KMS-11 (cell line): ENCODE data around the gene GINS3.

ENCODE experiments used
- H2AFZ ChIP-seq: fragments of 200-600 bp; sonication (generic); 2 replicates; pipeline ENCODE4 v1.6.1; 2016; ENCODE audit warnings: antibody characterized with exemption, mixed run types, low read depth
- H3K27ac ChIP-seq: fragments of 200-600 bp; sonication (generic); 2 replicates; pipeline ENCODE4 v1.6.1; 2016; ENCODE audit warnings: mild to moderate bottlenecking, mixed run types
- H3K27me3 ChIP-seq: fragments of 200-600 bp; sonication (generic); 2 replicates; pipeline ENCODE4 v1.6.1; 2017; ENCODE audit warnings: mild to moderate bottlenecking, low read depth, mixed run types, moderate library complexity; ENCODE audit not compliant: insufficient read depth
- H3K36me3 ChIP-seq: fragments of 200-600 bp; sonication (generic); 2 replicates; pipeline ENCODE4 v1.6.1; 2017; ENCODE audit warnings: mild to moderate bottlenecking, mixed run types; ENCODE audit not compliant: insufficient read depth
- H3K4me1 ChIP-seq: fragments of 200-600 bp; sonication (generic); 2 replicates; pipeline ENCODE4 v1.6.1; 2016; ENCODE audit warnings: mild to moderate bottlenecking, low read depth, mixed run types; ENCODE audit not compliant: poor library complexity, severe bottlenecking
- H3K4me2 ChIP-seq: fragments of 200-600 bp; sonication (generic); 2 replicates; pipeline ENCODE4 v1.7.0; 2016; ENCODE audit warnings: mild to moderate bottlenecking, mixed run types
- H3K4me3 ChIP-seq: fragments of 200-600 bp; sonication (generic); IDR thresholded peaks from 2 replicates; pipeline ENCODE4 v1.6.1; 2017; ENCODE audit warnings: low read depth, low read length, mixed read lengths; ENCODE audit not compliant: insufficient read depth
- H3K79me2 ChIP-seq: fragments of 200-600 bp; sonication (generic); 2 replicates; pipeline ENCODE4 v1.6.1; 2016; ENCODE audit warnings: low read depth, mixed run types; ENCODE audit not compliant: insufficient read depth
- H3K9ac ChIP-seq: fragments of 200-600 bp; sonication (generic); 2 replicates; pipeline ENCODE4 v1.6.1; 2016; ENCODE audit warnings: mild to moderate bottlenecking, mixed run types
- H4K20me1 ChIP-seq: fragments of 200-600 bp; sonication (generic); 2 replicates; pipeline ENCODE4 v1.6.1; 2016; ENCODE audit warnings: mild to moderate bottlenecking, mixed run types; ENCODE audit not compliant: insufficient read depth
- CTCF ChIP-seq: fragments of 200-600 bp; sonication (generic); conservative IDR thresholded peaks from 2 replicates; pipeline ENCODE4 v1.6.1; 2017; ENCODE audit warnings: low read depth, mild to moderate bottlenecking, antibody characterized with exemption, low read length, moderate library complexity, mixed read lengths

GINS3 gene

GRCh38 chr16:58348986-58349385, 43.3 kb upstream of the GINS3 start:
- no peak overlapping the region for H3K4me3 ChIP-seq
- H2AFZ ChIP-seq = no peak overlapping the region
- no peaks in the 10 kb centered on the region for H3K27me3 ChIP-seq
- H3K79me2 ChIP-seq = no peaks in the 10 kb centered on the region
- H3K36me3 ChIP-seq = no peaks in the 10 kb centered on the region
- TF ChIP-seq CTCF = no peak
- H3K9ac ChIP-seq = no peak overlapping the region
- H3K4me2 ChIP-seq = no peak overlapping the region
- H3K27ac ChIP-seq = no peak overlapping the region
- peaks cover 16% of the 10 kb centered on the region for H3K4me1 ChIP-seq
- no peaks in the 10 kb centered on the region for H4K20me1 ChIP-seq

- no peaks in the 10 kb centered on the region for H4K20me1 ChIP-seq
- no peak overlapping the region for H3K9ac ChIP-seq
- no peak overlapping the region for H2AFZ ChIP-seq
- H3K36me3 ChIP-seq = no peaks in the 10 kb centered on the region
- no peaks in the 10 kb centered on the region for H3K79me2 ChIP-seq
- no peak overlapping the region for H3K27ac ChIP-seq
- no peak overlapping the region for H3K4me2 ChIP-seq
- H3K27me3 ChIP-seq = no peaks in the 10 kb centered on the region
- TF ChIP-seq CTCF = no peak
- no peaks in the 10 kb centered on the region for H3K4me1 ChIP-seq
- H3K4me3 ChIP-seq = no peak overlapping the region
Measured at GRCh38 chr16:58352690-58353089, 39.6 kb upstream of the GINS3 start.

DNA sequence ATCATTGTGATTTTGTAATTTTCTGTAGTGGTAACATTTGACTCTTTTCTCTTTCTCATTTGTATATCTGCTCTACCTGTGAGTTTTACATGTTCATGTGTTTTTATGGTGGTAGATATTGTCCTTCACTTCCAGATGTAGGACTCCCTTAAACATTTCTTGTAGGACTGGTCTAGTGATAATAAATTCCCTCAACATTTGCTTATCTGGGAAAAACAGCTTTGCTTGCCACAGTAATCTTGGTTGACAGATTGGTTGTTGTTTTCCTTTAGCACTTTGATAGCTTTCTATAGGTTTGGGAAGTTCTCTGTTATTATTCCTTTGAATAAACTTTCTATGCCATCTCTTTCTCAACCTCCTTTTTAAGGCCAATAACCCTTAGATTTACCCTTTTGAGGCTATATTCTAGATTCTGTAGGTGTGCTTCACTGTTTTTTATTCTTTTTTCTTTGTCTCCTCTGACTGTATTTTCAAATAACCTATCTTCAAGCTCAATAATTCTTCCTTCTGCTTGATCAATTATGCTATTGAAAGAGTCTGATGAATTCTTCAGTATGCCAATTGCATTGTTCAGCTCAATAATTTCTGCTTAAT, 32.1 kb upstream of the GINS3 start:
- H2AFZ ChIP-seq = no peak overlapping the region
- H3K4me1 ChIP-seq = no peaks in the 10 kb centered on the region
- H3K4me2 ChIP-seq = no peak overlapping the region
- H4K20me1 ChIP-seq = no peaks in the 10 kb centered on the region
- H3K27me3 ChIP-seq = no peaks in the 10 kb centered on the region
- TF ChIP-seq CTCF = no peak
- H3K27ac ChIP-seq = no peak overlapping the region
- no peaks in the 10 kb centered on the region for H3K79me2 ChIP-seq
- no peak overlapping the region for H3K9ac ChIP-seq
- no peak overlapping the region for H3K4me3 ChIP-seq
- no peaks in the 10 kb centered on the region for H3K36me3 ChIP-seq

- no peak for TF ChIP-seq CTCF
Measured at GRCh38 chr16:58361726-58362125, 30.5 kb upstream of the GINS3 start.

More at GRCh38 chr16:58361726-58362125, 30.5 kb upstream of the GINS3 start:
- H3K27ac ChIP-seq = no peak overlapping the region
- no peaks in the 10 kb centered on the region for H3K36me3 ChIP-seq
- H3K4me2 ChIP-seq = no peak overlapping the region
- H2AFZ ChIP-seq = no peak overlapping the region
- no peak overlapping the region for H3K9ac ChIP-seq
- H3K27me3 ChIP-seq = no peaks in the 10 kb centered on the region
- H3K79me2 ChIP-seq = no peaks in the 10 kb centered on the region
- no peaks in the 10 kb centered on the region for H4K20me1 ChIP-seq
- H3K4me1 ChIP-seq = no peaks in the 10 kb centered on the region
- H3K4me3 ChIP-seq = no peak overlapping the region
